ENCODE results near the gene HIVEP1.

The HIVEP1 gene

DNA sequence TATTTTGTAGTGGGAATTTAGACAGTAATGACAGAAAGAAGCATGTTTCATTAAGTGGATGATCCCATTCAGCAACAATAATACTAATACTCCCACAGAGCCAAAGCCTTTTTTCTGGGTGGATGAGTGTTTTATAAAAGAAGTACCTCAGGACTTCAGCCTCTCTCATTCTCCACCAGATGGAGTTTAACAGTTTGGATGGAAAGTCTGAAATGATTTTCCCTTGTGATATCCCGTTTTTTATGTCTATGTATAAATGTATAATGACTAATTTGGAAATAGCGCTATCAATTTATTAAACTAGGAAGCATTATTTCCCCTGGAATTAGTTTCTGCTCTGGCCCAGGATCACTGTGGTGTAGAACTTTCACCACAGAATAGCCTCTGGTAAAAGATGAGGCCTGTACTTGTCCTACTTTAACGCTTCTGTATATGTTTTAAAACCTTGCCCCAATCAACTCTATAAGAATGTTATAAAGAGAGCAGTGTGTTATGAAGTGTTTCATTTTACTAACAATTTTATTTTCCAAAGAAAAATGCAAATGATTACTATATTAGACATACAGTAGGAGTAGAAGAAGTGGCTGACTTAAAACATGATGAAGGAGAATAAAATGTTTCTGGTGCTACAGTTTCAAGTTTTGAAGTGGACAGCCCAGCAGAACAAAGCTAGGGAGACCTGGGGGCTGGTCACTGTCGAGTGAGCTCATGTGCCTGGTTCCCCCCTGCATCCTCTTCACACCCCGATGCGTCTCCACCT lies 135.6 kb downstream of the HIVEP1 start:
- H2AK5ac ChIP-seq (ENCODE audit: low read depth, low read length) = no peak overlapping the region
- H2BK120ac ChIP-seq (ENCODE audit: low read depth, low read length) = no peak overlapping the region
- no peak overlapping the region for H2BK5ac ChIP-seq (ENCODE audit: low read length)
- H3K4me2 ChIP-seq (ENCODE audit: insufficient read depth, low read length, poor library complexity, severe bottlenecking) = no peak overlapping the region
- no peak for DNase-seq (ENCODE audit: low spot score)
- H3K18ac ChIP-seq (ENCODE audit: low read length) = no peak overlapping the region
- H4K91ac ChIP-seq (ENCODE audit: low read depth, low read length, poor library complexity) = no peak overlapping the region
- no peaks in the 10 kb centered on the region for H3K27me3 ChIP-seq (ENCODE audit: control insufficient read depth in 3 of 3, insufficient read depth in 3 of 3, low read depth in 1 of 3, low read length in 3 of 3)
- no peak overlapping the region for H3K23ac ChIP-seq (ENCODE audit: low read depth, low read length, poor library complexity)
- WGBS, 2 donors (ENCODE audit: extremely low coverage in 2 of 2, insufficient read length in 2 of 2, insufficient replicate concordance in 1 of 2) = no CpG with 5 or more reads among the region's 6 CpGs
- peaks cover 0 to 2% of the 10 kb centered on the region in 2 donors for H3K36me3 ChIP-seq (replicated peaks in 1 of 2; ENCODE audit: control insufficient read depth in 2 of 2, insufficient read depth in 2 of 2, low read length in 2 of 2)
- H3K9me3 ChIP-seq (replicated peaks in 1 of 2; ENCODE audit: control insufficient read depth in 2 of 2, insufficient read depth in 1 of 2, low read depth in 1 of 2, low read length in 2 of 2) = no peaks in the 10 kb centered on the region
- no peaks in the 10 kb centered on the region for H3K79me1 ChIP-seq (ENCODE audit: low read depth, low read length)
- H3K4me3 ChIP-seq (ENCODE audit: low read length in 2 of 2) = no peak overlapping the region
- no peak overlapping the region for H3K27ac ChIP-seq (replicated peaks; ENCODE audit: low read length)
- H3K14ac ChIP-seq (ENCODE audit: low read length) = no peak overlapping the region
- H2AFZ ChIP-seq (ENCODE audit: low read length) = no peak overlapping the region
- H3K4me1 ChIP-seq (ENCODE audit: control insufficient read depth in 2 of 2, insufficient read depth in 1 of 2, low read depth in 1 of 2, low read length in 2 of 2) = peaks cover 0 to 7% of the 10 kb centered on the region in 2 donors
- H2BK12ac ChIP-seq (ENCODE audit: low read length) = no peak overlapping the region
- H3K9ac ChIP-seq (ENCODE audit: low read depth, low read length, poor library complexity) = no peak overlapping the region
- no peak overlapping the region for H4K8ac ChIP-seq (ENCODE audit: low read depth, low read length)
- no peak overlapping the region for H3K4ac ChIP-seq (ENCODE audit: low read length)
- no peak overlapping the region for H2BK15ac ChIP-seq (ENCODE audit: low read length)

DNA sequence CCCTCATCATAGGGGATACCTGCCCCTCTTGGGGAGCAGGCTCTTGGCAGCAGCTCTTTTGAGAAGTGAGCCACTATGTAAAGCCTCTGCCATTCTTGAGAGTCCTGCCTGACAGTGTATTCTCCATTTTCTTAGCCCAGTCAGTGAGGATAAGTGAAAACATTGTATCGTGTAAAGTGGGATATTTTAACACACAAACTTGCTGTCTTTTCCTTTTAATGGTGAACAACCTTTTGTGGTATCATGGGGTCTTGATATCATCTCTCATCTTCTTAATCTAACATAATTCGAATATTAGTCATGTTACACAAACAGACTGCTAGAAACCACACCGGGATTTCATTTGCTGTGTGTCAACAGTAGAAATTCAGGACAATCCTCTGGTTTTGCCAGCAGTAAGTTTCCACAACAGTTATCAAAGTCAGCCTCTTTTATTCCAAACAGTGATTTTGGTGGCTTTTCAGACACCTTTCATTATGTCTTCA lies 136.2 kb downstream of the HIVEP1 start:
- Histone ChIP-seq H3K4me2 (ENCODE audit: insufficient read depth, low read length, poor library complexity, severe bottlenecking) (no peak overlapping the region), H3K18ac (ENCODE audit: low read length) (no peak overlapping the region), H2BK15ac (ENCODE audit: low read length) (no peak overlapping the region), H3K4me1 (ENCODE audit: control insufficient read depth in 2 of 2, insufficient read depth in 1 of 2, low read depth in 1 of 2, low read length in 2 of 2) (peaks cover 0 to 7% of the 10 kb centered on the region in 2 donors), H2BK12ac (ENCODE audit: low read length) (no peak overlapping the region), H3K36me3 (replicated peaks in 1 of 2; ENCODE audit: control insufficient read depth in 2 of 2, insufficient read depth in 2 of 2, low read length in 2 of 2) (peaks cover 0 to 2% of the 10 kb centered on the region in 2 donors), H3K4ac (ENCODE audit: low read length) (no peak overlapping the region), H3K27ac (replicated peaks; ENCODE audit: low read length) (no peak overlapping the region), H3K9ac (ENCODE audit: low read depth, low read length, poor library complexity) (no peak overlapping the region), H2AK5ac (ENCODE audit: low read depth, low read length) (no peak overlapping the region), H4K91ac (ENCODE audit: low read depth, low read length, poor library complexity) (no peak overlapping the region), H4K8ac (ENCODE audit: low read depth, low read length) (no peak overlapping the region), H3K14ac (ENCODE audit: low read length) (no peak overlapping the region), H3K9me3 (replicated peaks in 1 of 2; ENCODE audit: control insufficient read depth in 2 of 2, insufficient read depth in 1 of 2, low read depth in 1 of 2, low read length in 2 of 2) (no peaks in the 10 kb centered on the region), H2AFZ (ENCODE audit: low read length) (no peak overlapping the region), H3K23ac (ENCODE audit: low read depth, low read length, poor library complexity) (no peak overlapping the region), H3K79me1 (ENCODE audit: low read depth, low read length) (no peaks in the 10 kb centered on the region), H3K27me3 (ENCODE audit: control insufficient read depth in 3 of 3, insufficient read depth in 3 of 3, low read depth in 1 of 3, low read length in 3 of 3) (no peaks in the 10 kb centered on the region), H2BK5ac (ENCODE audit: low read length) (no peak overlapping the region), H3K4me3 (ENCODE audit: low read length in 2 of 2) (no peak overlapping the region), H2BK120ac (ENCODE audit: low read depth, low read length) (no peak overlapping the region)
- DNase-seq (ENCODE audit: low spot score) = no peak
- no CpG with 5 or more reads among the region's 3 CpGs for WGBS, 2 donors (ENCODE audit: extremely low coverage in 2 of 2, insufficient read length in 2 of 2, insufficient replicate concordance in 1 of 2)

DNA sequence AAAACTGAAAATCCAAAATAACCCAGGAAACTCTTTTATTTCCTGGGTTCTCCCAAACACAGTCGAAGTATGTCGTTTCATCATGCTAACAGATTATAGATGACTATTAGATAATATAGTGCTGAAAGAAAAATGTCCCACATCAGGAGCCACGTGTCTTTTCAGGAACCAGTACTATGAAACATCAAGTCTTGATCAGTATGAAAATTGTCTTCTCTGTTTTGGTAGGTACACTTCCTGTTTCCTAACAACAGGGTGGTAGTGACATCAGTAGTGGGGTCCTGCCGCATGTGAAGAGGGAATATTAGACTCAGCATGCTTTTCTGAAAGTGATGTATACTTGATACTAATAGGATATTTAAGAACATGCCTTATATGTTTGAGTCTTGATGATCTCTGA lies 136.7 kb downstream of the HIVEP1 start:
- Histone ChIP-seq H3K18ac (ENCODE audit: low read length) (no peak overlapping the region), H3K4me2 (ENCODE audit: insufficient read depth, low read length, poor library complexity, severe bottlenecking) (no peak overlapping the region), H3K4me1 (ENCODE audit: control insufficient read depth in 2 of 2, insufficient read depth in 1 of 2, low read depth in 1 of 2, low read length in 2 of 2) (peaks cover 0 to 7% of the 10 kb centered on the region in 2 donors), H2BK120ac (ENCODE audit: low read depth, low read length) (no peak overlapping the region), H2AK5ac (ENCODE audit: low read depth, low read length) (no peak overlapping the region), H3K36me3 (replicated peaks in 1 of 2; ENCODE audit: control insufficient read depth in 2 of 2, insufficient read depth in 2 of 2, low read length in 2 of 2) (peaks cover 0 to 2% of the 10 kb centered on the region in 2 donors), H3K14ac (ENCODE audit: low read length) (no peak overlapping the region), H2BK12ac (ENCODE audit: low read length) (no peak overlapping the region), H3K9me3 (replicated peaks in 1 of 2; ENCODE audit: control insufficient read depth in 2 of 2, insufficient read depth in 1 of 2, low read depth in 1 of 2, low read length in 2 of 2) (no peaks in the 10 kb centered on the region), H3K23ac (ENCODE audit: low read depth, low read length, poor library complexity) (no peak overlapping the region), H4K8ac (ENCODE audit: low read depth, low read length) (no peak overlapping the region), H3K79me1 (ENCODE audit: low read depth, low read length) (no peaks in the 10 kb centered on the region), H3K4ac (ENCODE audit: low read length) (no peak overlapping the region), H3K9ac (ENCODE audit: low read depth, low read length, poor library complexity) (no peak overlapping the region), H3K27ac (replicated peaks; ENCODE audit: low read length) (no peak overlapping the region), H3K4me3 (ENCODE audit: low read length in 2 of 2) (no peak overlapping the region), H2BK5ac (ENCODE audit: low read length) (no peak overlapping the region), H3K27me3 (ENCODE audit: control insufficient read depth in 3 of 3, insufficient read depth in 3 of 3, low read depth in 1 of 3, low read length in 3 of 3) (no peaks in the 10 kb centered on the region), H2AFZ (ENCODE audit: low read length) (no peak overlapping the region), H4K91ac (ENCODE audit: low read depth, low read length, poor library complexity) (no peak overlapping the region), H2BK15ac (ENCODE audit: low read length) (no peak overlapping the region)
- no CpG with 5 or more reads among the region's 4 CpGs for WGBS, 2 donors (ENCODE audit: extremely low coverage in 2 of 2, insufficient read length in 2 of 2, insufficient replicate concordance in 1 of 2)
- DNase-seq (ENCODE audit: low spot score) = no peak

DNA sequence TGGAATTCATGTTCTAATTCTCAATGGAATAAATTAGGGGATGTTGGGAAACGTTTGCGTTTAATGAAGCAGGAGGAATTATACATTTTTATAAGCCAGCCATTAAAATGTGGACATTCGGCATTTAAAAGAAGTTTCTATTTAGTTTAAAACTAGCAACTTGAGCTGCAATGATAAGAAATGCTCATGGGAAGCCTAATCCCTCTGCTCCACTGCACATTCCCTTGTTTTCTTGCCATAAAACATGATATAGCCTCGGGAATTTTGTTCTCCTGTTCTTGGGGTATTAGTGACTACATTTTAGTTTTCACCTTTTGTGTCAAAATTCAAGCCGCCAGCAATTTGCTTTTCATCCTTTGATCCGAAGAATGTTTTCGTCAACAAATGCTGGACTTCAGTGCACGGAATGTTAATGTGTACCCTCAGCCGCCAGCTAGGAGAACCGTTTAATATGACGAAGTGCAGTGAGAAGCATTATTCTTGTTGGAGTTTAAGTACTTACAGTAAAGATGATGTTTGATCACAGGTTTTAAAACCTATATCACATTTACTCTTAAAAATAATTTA lies 137.9 kb downstream of the HIVEP1 start:
- Histone ChIP-seq H3K23ac (ENCODE audit: low read depth, low read length, poor library complexity) (no peak overlapping the region), H3K9ac (ENCODE audit: low read depth, low read length, poor library complexity) (no peak overlapping the region), H4K91ac (ENCODE audit: low read depth, low read length, poor library complexity) (no peak overlapping the region), H3K9me3 (replicated peaks in 1 of 2; ENCODE audit: control insufficient read depth in 2 of 2, insufficient read depth in 1 of 2, low read depth in 1 of 2, low read length in 2 of 2) (no peaks in the 10 kb centered on the region), H2BK5ac (ENCODE audit: low read length) (no peak overlapping the region), H3K18ac (ENCODE audit: low read length) (no peak overlapping the region), H3K4me2 (ENCODE audit: insufficient read depth, low read length, poor library complexity, severe bottlenecking) (no peak overlapping the region), H3K79me1 (ENCODE audit: low read depth, low read length) (no peaks in the 10 kb centered on the region), H3K4ac (ENCODE audit: low read length) (no peak overlapping the region), H3K27me3 (ENCODE audit: control insufficient read depth in 3 of 3, insufficient read depth in 3 of 3, low read depth in 1 of 3, low read length in 3 of 3) (no peaks in the 10 kb centered on the region), H3K4me3 (ENCODE audit: low read length in 2 of 2) (no peak overlapping the region), H3K14ac (ENCODE audit: low read length) (no peak overlapping the region), H2AFZ (ENCODE audit: low read length) (no peak overlapping the region), H3K27ac (replicated peaks; ENCODE audit: low read length) (no peak overlapping the region), H2BK15ac (ENCODE audit: low read length) (no peak overlapping the region), H4K8ac (ENCODE audit: low read depth, low read length) (no peak overlapping the region), H3K36me3 (replicated peaks in 1 of 2; ENCODE audit: control insufficient read depth in 2 of 2, insufficient read depth in 2 of 2, low read length in 2 of 2) (peaks cover 0 to 2% of the 10 kb centered on the region in 2 donors), H2BK12ac (ENCODE audit: low read length) (no peak overlapping the region), H3K4me1 (ENCODE audit: control insufficient read depth in 2 of 2, insufficient read depth in 1 of 2, low read depth in 1 of 2, low read length in 2 of 2) (peaks cover 0 to 7% of the 10 kb centered on the region in 2 donors), H2BK120ac (ENCODE audit: low read depth, low read length) (no peak overlapping the region), H2AK5ac (ENCODE audit: low read depth, low read length) (no peak overlapping the region)
- no CpG with 5 or more reads among the region's 11 CpGs for WGBS, 2 donors (ENCODE audit: extremely low coverage in 2 of 2, insufficient read length in 2 of 2, insufficient replicate concordance in 1 of 2)
- DNase-seq (ENCODE audit: low spot score) = no peak

Measured in neuronal stem cell (in vitro differentiated cells).